HG03135 (cell line): ENCODE results near the gene SCN8A.

ENCODE experiments used
- ATAC-seq: cut with Tn5 transposase; IDR thresholded peaks from one replicate; pipeline ENCODE4 v1.9.1; 2021; ENCODE audit warnings: mild to moderate bottlenecking, moderate library complexity; ENCODE audit not compliant: unreplicated experiment

SCN8A gene

GRCh38 chr12:51847643-51848325 lies 256.8 kb downstream of the SCN8A start:
- ATAC-seq: no peak

DNA sequence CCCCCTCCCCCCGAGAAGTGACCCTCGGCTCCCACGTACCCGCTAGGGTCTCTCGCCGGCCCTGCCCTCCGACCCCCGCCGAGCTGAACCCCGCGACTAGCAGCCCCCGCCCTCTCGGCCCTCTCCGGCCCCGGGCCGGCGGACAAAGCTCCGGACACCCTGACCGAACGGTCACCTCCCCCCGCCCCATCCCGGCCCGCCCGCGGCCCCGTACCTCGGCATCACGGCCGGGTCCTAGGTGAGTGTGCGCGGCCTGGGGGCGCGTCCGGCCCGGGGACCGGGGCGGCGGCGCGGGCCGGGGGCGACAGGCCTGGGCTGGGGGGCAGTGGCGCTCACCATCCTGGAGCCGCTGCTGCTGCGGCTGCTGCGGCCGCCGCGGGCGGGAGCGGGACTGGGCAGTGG lies 257.3 kb downstream of the SCN8A start, which contains the start of gene FIGNL2:
Gene FIGNL2, minus strand, starts transcription at position 393 of the 402 bp plus-strand sequence. CDS start 26,305 bp downstream, outside the sequence.
- ATAC-seq: no peak

- no peak for ATAC-seq
Observed at GRCh38 chr12:51848841-51849735, 258.1 kb downstream of the SCN8A start.

- no peak for ATAC-seq
Observed at GRCh38 chr12:51850081-51850964, 259.3 kb downstream of the SCN8A start.

DNA sequence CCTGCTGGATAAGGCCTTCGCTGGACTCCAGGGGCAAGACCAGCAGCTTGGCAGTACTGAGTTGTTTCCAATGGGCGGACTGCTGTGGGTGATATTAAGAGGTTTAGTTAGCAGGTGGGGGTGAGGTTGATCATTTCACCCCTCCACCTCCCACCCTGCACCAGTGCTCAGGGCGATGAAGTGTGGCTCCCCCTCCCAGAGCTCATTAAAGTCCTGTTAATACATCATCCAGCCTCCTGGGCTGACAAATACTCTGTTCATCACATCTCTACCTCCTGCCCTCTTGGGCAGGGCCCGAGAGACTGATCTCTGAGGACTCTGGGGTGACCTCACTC lies 259.9 kb downstream of the SCN8A start:
- ATAC-seq: no peak

- no peak for ATAC-seq
Observed at GRCh38 chr12:51851413-51852124, 260.5 kb downstream of the SCN8A start.

DNA sequence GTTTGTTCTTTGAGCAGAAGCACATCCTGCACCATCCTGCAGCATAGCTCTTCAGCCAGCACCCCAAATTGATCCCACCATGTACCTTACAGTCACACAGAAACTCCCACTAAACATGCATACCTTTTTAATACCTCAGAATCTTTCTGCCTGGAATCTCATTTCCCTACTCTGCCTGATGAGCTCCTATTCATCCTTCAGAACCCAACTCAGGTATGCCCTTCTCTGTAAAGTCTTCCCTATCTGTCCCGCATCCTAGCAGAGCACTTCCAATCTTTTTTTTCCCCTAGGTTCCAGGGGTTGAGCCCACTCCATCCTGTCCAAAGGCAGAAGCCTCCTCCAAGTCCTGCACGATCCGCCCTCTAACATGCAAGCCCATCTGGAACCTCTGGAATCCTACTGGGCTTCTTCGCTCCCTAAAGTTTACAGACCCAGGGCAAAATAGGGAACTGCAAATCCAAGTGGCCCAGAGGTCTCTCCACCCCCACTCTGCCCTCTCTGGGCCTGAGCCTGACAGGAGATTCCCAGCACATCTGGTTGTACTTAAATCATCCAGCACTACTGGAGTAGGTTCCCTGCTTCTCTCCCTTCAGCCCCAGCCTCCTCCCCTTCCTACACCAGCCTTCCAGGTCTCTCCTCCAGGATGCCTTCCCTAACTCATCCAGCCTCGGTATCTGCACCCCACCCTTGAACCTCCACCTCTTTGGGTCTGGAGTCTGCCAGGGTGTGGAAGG lies 261.5 kb downstream of the SCN8A start:
- no peak for ATAC-seq

GRCh38 chr12:51855586-51856428 lies 264.8 kb downstream of the SCN8A start:
- no peak for ATAC-seq

GRCh38 chr12:51860986-51861385 lies 270.0 kb downstream of the SCN8A start:
- no peak for ATAC-seq
